ENCODE measurements around the gene TM4SF4.

Gene TM4SF4

DNA sequence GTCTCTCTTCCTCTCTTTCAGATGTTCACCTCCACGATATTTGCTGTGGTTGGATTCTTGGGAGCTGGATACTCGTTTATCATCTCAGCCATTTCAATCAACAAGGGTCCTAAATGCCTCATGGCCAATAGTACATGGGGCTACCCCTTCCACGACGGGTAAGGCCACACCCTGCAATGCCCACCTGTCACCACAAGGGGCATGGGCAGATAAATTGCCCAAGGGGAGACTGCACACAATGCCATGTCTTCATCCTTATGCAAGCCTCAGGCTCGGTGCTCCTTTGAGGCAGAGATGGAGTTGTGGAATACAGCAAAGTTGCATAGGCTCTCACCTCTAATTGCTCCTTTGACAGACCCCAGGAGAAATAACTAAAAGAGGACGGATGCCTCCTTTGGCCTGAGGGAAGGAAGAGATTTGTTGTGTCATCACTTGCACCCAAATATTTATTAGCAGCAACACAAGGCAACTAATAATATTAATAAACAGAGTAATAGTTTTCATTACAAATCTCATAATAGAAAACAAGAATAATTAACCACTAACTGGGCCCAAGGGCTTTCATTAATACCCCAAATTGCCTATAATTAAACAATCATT is 13.2 kb downstream of the TM4SF4 start:
- peak; percentile 20 to 35 for DNase-seq

DNA sequence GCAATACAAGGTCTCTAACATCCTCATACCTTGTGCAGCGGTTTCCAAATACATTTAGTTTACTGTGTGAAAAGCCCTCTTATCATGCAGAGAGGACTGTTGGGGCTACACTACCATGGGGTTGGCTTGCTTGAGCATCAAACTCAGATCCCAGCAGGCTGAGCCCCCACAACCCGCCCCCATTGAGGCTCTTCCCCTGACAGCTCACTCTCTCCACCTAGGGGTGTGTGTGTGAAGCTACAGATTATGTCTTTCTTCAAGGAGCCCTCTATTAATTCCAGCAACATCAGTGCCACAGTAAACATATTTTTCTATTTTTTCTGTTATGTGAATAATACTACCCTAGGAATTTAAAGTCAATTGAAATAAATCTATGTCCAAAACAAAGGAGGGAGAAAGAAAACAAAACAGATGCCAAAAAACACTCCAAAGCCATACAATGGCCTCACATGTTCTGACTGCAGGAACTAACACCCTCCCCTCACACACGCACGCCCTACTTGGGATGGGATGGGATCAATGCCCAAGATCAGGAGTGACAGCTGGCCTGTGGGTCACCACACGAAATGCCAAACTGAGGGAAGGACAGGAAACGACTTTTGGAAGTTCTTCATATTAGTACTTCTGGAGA is 14.7 kb downstream of the TM4SF4 start:
- DNase-seq: no peak

DNA sequence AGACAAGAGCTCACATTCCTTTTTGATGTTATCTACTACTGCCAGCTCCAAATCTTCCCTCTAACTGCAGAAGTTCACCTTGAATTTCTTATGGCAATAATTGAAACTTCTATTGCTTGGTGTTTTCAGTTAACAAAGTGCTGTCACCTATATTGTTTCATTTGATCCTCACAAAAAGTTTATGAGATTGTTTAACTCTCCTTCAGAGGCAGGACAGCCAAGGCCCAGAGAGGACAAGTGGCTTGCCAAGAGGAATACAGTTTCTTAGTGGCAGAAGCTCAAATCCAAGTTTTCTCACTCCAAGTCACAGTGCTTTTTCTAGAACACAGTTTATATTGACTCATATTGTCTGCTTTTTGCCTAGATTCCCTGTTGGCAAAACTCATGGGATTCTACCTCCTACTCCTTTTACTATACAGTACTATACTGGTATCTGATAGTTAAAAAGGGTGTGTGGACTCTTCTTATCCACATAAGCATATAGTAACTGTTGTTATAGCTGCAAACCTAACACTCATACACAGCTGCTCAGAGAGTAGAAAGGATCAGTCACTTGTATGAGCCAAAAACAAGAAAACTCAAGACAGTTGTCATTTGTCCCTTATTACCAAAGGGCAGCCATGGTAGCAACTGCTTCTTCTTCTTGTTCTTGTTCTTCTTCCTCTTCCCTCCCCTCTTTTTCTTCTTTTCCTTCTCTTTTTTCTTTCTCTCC is 15.9 kb downstream of the TM4SF4 start:
- DNase-seq: no peak

DNA sequence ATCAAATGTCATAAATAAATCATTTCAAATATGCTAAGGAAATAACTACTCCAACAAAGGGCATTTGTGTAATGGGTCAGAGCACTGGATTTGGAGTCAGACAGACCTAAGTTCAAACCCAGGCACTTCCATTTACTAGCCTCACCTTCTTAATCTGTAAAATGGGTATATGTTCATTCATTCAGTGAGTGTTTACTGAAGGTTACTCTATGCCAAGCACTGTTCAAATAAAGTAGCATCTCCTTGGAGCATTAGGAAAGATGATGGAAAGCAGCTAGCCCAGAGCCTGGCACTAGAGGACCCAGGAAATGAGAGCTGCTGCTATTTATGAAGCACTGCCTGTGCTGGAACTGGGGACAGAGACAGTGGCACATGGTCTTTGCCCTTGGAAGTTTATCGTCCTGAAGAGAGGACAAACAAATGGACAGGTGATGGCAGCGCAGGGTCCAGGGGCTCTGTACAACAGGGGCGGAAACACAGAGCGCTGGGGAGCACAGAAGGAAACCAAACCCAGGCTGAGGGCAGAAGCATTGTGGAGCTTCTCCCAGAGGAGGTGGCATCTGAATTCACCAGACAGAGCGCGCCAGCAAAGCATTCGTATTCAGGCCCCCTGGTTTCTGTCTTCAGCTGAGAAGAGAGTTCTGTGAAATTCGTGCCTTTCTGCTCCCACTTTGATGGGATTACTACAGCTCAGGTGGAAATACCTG is 19.0 kb downstream of the TM4SF4 start:
- DNase-seq: no peak

DNA sequence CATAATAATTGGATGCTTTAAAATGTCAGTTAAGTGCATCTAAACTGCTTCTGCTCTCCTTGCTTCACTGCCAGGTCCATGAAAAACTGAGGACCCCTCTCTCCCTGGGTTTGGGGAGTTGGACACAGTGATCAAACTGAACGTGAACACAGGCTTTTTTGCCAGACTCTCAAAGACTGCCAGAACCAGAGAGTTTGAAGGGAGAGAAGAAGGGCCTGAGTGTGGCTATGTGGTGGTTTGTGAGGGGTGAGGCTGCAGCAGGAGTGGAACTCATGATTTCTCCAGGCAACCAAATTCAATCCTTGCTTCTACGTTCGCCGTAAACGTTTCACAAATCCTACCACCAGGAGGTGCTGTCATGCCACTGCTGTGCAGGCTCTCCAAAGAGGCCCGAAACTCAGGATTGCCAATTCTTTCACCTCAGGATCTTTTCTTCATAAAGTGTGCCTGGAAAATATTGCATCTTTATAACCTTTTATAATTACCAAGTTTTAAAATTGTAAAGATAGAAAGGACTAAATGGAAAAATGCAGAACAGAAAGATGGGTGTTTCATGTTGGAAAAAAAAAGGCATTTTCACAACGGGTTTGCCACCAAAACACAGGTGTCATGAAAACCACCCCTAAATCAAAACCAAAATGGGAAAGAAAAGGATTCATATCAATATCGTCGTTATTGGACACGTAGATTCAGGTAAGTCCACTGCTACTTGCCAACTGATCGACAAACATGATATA is 19.7 kb downstream of the TM4SF4 start:
- peak; percentile 71 to 82 for DNase-seq

DNA sequence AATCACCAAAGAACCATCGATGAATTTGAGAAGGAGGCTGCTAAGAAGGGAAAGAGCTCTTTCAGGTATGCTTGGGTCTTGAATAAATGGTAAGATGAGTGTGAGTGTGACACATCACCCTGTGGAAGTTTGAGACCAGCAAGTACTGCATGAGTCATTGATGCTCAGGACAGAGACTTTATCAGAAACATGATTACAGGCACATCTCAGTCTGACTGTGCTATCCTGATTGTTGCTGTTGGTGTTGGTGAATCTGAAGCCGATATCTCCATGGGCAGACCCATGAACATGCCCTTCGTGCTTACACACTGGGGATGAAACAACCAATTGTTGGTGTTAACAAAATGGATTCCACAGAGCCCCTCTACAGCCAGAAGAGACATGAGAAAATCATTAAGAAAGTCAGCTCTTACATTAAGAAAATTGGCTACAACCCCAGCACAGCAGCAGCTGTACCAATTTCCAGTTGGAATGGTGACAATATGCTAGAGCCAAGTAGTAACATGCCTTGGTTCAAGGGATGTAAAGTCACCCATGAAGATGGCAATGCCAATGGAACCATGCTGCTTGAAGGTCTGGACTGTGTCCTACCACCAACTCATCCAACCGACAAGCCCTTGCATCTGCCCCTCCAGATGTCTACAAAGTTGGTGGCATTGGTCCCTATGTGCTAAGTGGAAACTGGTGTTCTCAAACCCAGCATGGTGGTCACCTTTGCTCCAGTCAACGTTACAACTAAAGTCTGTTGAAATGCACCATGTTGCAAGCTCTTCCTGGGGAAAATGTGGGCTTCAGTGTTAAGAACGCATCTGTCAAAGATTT is 20.5 kb downstream of the TM4SF4 start:
- peak in 1 of 2 donors; percentile 17 for DNase-seq

DNA sequence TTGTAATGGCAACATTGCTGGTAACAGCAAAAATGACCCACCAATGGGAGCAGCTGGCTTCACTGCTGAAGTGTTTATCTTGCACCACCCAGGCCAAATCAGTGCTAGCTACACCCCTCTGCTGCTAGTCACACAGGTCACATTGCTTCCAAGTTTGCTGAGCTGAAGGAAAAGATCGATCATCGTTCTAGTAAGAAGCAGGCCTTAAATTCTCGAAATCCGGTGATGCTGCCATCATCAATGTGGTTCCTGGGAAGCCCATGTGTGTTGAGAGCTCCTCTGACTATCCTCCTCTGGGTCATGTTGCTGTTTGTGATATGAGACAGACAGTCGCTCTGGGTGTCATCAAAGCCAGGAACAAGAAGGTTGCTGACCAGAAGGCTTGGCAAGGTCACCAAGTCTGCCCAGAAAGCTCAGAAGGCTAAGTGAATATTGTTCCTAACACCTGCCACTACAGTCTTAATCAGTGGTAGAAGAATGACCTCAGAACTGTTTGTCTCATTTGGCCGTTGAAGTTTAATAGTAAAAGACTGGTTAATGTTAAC is 21.2 kb downstream of the TM4SF4 start:
- DNase-seq: peak in 1 of 2 donors; percentile 62

DNA sequence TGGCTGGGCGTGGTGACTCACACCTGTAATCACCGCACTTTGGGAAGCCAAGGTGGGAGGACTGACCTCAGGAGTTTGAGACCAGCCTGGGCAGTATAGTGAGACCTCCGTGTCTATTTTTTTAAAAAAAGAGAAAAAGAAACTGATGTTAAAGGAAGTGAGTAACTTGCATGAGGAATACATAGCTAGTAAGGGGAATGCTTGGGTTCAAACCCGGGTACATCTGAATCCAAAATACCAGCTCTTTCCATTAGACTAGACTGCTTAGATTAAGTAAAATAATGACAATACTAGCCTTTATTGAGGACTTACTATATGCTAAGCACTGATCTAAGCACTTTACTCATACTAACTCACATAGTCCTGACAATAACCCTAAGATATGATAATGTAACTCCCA is 22.4 kb downstream of the TM4SF4 start:
- DNase-seq: no peak

DNA sequence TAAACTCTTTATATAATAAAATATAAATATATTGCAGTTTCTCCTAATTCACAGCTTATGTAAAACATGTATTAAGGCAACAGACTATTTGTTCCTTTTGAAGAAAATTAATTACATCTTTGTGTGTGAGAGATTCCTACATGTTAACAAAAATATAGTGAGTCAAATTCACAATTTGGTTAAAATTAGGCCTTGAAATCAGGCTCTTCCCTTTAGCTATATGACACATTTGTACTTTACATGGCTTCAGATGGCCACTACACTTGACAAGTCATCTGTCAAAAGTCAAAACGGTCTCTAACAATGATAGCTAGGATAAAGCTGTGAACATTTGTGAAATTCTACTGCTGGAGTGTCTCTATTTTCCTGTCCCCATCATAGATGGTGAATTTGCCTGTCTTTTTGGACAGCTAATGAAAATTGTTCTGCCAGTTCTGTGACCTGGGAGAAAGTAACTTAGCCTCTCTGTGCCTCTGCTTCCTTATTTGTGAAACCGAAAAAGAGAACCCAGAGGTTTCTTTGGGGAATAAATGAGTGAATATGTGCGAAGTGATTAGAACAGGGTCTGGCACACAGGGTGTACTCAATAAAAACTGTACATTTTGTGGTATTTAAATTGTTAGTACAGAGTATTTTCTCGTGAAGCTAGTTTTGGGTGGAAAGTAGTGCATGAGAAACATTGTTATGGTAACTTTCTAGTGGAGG is 23.6 kb downstream of the TM4SF4 start:
- DNase-seq: peak in 1 of 2 donors; percentile 11

DNA sequence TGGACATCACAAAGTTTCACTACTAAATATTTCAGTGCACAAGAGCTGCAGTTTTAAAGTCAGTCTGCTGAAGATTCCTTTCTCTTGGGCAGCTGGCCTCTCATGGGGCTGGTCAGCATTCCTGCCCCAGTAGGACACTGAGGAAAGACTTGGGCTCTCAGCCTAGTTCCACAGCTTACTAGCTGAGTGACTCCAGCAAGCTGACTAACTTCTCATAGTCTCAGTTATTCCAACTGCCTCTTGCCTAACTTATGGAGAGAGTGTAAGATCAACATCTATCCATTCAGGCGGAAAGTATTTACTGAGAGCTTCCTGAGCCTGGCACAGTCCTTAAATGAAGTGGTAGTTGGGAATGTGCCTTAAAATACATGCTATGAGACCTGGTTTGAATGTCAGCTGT is 27.0 kb downstream of the TM4SF4 start:
- DNase-seq: no peak

DNA sequence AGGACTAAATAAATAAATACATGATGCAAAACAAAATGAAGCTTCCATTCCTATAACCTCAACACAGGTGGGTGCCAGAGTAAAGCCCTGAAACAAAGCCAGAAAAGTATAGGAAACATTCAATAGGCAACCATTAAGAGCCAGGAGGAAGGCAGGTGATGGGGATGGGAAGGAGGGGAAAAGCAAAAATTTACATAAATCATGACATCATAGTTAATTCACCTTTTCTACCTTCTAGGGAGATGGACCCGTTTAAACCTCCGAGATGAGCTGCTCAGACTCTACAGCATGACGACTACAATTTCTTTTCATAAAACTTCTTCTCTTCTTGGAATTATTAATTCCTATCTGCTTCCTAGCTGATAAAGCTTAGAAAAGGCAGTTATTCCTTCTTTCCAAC is 27.9 kb downstream of the TM4SF4 start:
- DNase-seq: no peak

DNA sequence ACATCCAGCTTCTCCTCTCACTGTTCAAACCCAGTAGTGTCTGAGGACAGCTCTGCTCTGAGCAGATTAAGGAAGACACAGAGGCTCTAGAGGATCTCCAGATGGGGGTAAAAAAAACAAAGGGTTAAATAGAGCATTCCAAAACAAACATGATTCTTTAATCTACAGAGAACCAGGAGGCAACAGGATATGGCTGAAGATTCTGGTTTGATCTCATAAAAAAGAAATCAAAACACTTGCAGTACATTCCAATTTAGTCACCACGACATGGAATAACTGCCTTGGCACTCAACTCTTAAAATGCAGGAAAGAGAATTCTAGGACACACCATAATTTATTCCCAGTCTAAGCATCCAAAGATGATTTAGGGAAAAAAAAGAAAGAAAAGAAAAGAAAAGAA is 32.0 kb downstream of the TM4SF4 start:
- no peak for DNase-seq

DNA sequence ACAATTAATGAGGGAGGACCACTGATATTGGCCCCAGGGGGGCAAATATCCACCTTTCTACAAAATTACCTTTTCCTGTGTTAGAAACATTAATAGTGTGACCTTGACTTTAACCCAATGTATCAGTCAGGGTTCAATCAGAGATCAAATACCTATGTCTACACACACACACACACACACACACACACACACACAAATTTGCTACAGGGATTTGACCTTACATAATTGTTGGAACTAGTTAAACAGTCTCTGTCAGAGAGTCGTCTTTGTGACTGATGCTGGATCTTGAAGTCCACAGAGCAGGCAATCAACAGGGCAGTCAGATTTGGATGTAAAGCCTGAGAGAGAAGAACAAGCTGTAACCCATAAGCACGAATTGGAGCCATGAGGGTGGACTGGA is 32.5 kb downstream of the TM4SF4 start:
- DNase-seq: no peak

DNA sequence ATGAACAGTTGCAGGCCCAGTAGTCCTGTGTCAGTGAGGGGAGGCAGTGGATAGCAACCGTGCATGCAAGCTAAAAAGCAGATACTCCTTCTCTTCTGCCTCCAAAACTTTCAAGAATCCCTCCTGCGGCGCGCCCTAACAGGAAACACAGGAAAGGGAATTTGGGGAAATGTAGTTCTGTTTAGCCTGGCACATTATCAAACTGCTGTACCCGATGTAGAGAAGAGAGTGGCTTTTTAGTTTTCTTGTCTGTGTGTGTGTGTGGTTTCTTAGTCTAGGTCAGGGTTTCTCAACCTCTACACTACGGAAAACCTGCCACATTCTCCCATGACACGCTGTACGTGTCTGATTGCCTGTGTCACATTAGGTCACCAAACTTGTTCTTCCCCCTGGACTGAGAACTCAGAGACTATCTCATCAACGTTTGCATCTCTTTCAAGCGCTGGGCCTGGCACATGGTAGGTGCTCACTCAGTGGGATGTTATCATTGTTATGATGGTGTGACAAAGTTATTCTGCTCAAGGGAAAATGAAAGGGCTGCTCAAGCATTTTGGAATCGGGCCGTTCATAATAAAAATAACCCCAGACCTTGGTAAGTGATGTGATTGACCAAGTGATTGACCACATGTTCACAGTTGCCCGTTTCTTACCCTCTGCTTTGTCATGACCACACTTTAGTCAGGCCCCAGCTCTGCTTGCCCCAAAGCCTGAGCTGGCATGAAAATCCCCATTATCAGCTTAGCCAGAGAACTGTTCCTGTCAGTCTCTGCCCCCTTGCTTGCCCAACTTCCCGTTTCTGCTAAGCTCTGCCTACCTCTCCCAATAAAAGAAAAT is 33.2 kb downstream of the TM4SF4 start:
- peak; percentile 86 to 90 for DNase-seq

DNA sequence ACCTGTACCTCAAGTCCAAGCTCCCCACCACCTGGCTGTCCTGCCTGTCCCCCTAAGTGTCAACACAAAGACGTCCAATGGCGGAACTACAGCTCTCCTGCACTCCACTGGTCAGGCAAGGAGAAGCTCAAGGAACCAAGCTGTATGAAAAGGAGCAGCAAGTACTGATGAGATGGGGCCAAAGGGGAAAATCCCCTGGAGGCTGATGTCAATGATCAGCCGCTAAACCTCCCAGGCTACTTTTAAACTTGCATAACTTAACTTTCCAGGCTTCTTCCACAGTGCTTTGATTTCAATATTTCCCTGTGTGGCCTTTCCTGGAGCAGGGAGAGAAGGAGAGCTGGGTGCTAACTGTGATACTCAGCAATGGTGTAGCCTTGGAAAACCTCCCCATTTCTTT is 35.0 kb downstream of the TM4SF4 start:
- peak in 1 of 2 donors; percentile 33 for DNase-seq

DNA sequence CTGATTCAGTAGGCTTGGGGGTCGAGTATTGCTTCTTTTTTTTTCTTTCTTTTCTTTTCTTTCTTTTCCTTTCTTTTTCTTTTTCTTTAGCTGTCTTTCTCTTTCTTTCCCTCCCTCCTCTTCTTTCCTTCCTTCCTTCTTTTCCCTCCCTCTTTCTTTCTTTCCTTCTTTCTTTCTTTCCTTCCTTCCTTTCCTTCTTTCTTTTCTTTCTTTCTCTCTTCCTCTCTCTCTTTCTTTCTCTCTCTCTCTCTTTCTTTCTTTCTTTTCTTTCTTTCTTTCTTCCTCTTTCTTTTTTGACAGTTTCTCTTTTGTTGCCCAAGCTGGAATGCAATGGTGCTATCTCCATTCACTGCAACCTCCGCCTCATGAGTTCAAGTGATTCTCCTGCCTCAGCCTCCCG is 36.0 kb downstream of the TM4SF4 start:
- DNase-seq: no peak

DNA sequence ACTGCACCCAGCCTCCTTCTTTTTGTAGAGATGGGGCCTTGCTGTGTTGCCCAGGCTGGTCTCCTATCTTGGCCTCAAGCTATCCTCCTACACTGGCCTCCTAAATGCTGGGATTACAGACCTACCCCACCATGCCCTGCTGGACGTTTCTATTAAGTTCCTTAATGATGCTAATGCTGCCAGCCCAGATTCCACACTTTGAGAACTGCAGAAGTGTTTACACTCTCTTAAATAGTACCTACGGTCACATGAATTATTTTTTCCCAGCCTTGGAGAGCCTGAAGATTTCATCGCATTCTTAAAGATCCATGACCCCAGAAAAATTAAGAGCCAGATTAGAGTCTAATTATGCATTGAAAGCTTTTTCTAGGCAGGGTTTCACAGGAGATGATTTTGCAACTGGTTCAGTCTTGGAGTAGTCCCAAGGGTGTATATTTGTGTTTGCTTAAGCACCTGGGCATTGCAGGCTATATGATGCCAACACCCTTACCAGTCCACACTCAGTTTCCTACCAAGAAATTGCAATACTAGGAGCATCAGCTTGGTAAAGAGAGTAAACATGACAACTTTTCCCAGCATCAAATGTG is 36.6 kb downstream of the TM4SF4 start:
- DNase-seq: no peak

DNA sequence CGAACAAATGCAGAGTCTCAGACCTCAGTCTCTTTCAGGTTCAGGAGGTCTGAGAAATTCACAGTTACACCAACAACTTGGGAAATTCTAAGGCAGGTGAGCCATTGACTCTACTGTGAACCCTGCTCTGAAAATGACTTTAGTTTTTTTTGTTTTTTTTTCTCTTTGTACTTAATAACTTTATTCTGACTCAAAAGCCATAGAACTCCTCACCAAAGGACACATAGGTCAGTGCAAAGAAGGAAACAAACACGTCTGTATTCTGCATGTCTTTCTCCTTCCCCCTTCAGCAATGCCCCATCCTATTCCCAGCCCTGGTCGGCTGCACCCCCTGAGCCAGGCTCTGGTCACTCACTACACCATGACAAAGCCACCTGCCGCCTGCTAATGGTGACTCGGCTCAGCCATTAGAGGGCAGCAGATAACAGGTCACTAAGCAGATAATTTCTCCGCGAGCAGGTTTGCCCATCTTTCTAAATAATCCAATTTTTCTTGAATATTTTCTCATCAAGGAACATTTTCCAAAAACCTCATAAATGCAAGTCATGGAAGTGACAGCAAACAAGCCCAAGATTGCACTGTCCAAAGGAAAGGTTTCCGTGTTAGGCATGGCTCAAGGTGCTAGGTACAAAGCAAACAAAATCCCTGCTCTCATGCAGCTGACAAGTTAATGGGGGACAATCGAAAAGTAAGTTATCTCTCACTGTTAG is 37.7 kb downstream of the TM4SF4 start:
- peak; percentile 54 to 69 for DNase-seq

DNA sequence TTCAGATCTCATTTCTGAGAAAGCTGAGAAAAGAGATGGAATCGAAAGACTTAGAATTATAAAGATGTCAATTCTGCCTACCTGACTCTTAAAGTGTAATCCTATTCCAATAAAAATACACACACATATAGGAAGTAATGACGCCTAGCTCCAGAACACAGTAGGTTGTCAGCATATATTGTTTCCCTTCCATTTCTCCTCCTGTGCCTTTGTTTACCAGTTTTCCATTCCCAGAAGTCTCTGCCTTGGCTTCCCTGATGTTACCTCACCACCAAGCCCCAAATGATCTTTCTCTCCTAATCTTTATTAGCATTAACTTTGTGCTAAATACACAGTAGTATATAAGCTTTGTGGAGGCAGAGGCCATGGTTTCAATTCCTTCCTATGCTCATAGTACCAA is 40.0 kb downstream of the TM4SF4 start:
- DNase-seq: no peak
